NCI-H1694 (cell line): ENCODE results near the gene BBS9.
"Not testable (repeated sequence)": the region's sequence is repeated elsewhere in the genome, so short reads cannot be mapped to it uniquely, and the experiment has no call there.

Experiments used
- DNase-seq: peaks from one replicate; lab custom pipeline; 2025; lab: John Stamatoyannopoulos, UW

BBS9 gene

DNA sequence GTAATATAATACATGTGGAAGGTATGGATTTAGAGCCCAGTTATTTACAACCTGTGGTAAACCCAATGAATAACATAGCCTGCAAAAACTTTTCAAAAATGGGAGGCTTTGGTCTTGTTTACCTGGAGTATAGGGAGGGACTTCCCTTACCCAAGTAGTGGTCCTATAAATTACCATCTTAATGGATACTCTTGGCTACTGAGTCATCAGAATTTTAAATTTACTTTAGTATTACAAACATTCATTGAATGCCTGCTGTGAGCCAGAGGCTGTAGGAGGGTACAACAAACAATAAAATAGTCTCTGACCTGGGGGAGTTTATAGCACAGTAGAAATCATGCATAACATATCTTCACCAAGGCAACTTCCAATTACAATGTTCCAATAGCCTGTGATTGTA is 365.1 kb downstream of the BBS9 start:
- DNase-seq: no peak

DNA sequence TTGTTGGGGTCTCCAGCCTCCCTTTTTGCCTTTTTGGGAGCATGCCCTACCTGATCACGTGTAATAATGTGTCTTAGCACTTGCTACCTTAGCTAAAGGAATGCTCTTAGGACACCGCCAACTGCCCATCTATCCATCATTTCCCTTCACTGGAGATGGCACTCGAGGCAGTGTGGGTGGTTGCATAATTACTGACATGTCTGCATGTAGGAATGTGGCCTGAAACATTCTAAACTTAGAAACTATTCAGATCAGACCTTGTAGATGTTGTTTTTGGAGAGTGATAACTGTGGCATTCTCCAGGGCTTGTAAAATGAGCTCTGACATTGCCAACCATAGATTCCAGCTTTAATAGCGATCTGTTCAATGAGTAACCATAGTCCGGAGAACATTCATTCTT is 365.8 kb downstream of the BBS9 start:
- DNase-seq: no peak

- no peak for DNase-seq
Observed at GRCh38 chr7:33497051-33497450, 367.7 kb downstream of the BBS9 start.

GRCh38 chr7:33500703-33501701 is 371.6 kb downstream of the BBS9 start:
- DNase-seq: no peak

DNA sequence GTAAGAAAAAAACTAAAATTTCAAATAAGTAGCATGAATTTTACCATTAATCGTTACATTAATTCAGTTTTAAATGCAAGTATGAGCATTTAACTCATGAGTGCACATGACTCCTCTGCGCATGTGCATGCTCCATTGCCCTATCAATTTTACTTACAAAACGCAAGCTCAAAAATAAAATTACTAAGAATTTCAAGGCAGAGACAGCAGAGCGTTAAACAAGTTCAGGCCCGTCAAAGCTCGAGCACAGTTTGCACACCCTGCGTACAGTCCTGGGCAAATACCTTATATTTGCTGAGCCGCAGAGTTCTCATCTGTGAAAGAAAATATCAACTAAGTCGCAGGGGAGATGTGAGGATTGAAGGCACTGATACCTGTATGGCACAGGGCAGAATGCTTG is 373.6 kb downstream of the BBS9 start:
- no peak for DNase-seq

GRCh38 chr7:33503736-33504135 is 374.4 kb downstream of the BBS9 start:
- DNase-seq: no peak

GRCh38 chr7:33504266-33504665 is 374.9 kb downstream of the BBS9 start:
- DNase-seq: no peak

DNA sequence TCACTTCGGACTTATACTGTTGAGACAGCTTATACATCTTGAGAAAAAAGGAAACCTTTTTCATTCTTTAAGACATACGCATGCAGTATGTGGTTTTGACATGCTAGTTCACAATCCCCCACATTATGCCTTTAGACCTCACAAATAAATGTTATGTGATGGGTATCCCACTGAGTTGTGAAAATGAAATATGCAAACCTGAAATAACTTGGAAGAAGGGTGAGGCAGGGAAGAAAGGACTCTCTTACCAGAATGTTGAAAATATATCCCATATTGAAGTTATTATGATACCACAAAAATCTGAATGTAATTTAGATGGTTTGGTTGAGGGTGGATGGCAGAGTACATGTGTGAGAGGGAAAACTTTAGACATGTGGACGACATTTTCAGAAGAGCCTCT is 379.8 kb downstream of the BBS9 start:
- no peak for DNase-seq

DNA sequence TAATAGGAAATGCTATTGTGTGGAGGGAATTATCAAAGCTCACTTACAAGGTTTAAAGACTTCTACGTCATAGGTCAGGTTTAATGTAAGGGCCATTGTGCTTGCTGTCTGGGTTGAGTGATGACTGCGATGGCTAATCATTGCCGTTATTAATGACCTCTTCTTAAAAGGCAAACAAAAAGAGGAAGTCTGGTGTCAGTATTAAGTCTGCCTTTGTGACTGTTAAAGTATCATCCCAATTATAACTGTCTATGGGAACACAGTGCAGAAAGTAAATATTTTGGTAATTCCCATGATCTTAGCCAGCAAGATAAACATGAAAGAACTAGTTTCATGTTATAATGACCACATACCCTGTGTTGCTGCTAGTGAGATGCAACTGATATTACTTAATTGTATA is 382.4 kb downstream of the BBS9 start:
- DNase-seq: no peak

DNA sequence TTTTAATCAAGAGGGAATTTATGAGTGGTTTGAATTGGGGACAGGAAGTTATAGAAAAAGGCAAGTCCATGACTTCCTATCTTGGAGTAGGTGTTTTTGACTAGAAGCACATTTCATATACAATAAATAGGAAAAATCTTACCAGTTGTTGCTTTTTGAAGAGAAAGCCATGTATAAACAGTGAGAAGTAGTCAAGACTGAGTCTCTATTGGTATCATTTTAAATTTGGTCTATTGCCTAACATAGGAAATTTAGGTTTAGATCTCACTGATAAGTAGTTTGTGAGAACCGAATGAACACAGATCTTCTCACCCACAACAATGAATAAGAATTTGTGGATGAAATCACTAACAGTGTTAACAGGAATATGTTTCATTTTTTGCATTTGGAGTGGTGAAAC is 387.2 kb downstream of the BBS9 start:
- DNase-seq: no peak

DNA sequence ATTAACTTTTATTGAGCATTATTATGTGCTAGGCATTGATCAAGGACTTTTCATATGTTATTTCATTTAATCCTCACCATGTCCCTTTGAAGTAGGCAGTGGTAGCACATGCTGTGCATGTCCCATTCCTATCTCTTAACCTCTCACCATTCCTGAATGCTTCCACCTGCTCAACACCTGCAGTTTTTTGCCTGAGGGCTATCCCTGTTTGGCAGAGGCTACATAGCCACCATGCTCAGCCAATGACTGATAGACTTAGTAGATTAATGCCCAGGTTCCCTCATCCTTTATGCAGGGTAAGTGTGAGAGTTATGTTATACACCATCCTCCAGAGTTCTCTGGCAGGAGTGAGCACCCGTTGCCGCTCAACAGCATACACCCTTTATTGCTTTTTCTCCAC is 387.8 kb downstream of the BBS9 start:
- no peak for DNase-seq

DNA sequence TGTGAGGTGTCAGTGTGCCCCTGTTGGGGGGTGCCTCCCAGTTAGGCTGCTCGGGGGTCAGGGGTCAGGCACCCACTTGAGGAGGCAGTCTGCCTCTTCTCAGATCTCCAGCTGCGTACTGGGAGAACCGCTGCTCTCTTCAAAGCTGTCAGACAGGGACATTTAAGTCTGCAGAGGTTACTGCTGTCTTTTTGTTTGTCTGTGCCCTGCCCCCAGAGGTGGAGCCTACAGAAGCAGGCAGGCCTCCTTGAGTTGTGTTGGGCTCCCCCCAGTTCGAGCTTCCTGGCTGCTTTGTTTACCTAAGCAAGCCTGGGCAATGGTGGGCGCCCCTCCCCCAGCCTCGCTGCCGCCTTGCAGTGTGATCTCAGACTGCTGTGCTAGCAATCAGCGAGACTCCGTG is 397.6 kb downstream of the BBS9 start:
- DNase-seq: not testable (repeated sequence)

DNA sequence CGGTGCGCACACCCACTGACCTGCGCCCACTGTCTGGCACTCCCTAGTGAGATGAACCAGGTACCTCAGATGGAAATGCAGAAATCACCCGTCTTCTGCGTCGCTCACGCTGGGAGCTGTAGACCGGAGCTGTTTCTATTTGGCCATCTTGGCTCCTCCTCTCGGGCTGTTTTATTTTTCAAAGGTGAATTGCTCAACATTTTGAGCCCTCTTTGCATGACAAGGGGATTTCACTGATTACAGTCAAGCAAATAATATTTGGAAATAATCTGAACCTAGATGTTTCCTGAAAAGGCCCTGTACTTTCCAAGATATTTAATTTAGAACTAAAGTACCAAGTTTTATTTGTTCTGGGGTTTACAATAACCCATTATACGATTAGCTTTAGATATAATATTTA is 398.2 kb downstream of the BBS9 start:
- not testable (repeated sequence) for DNase-seq

GRCh38 chr7:33529070-33529469 is 399.7 kb downstream of the BBS9 start:
- no peak for DNase-seq

GRCh38 chr7:33530664-33531063 is 401.3 kb downstream of the BBS9 start:
- no peak for DNase-seq

- DNase-seq: no peak
Observed at GRCh38 chr7:33531888-33532287, 402.5 kb downstream of the BBS9 start.

GRCh38 chr7:33534833-33535232 is 405.5 kb downstream of the BBS9 start:
- DNase-seq: no peak

- no peak for DNase-seq
Observed at GRCh38 chr7:33535989-33536388, 406.6 kb downstream of the BBS9 start.

- no peak for DNase-seq
Observed at GRCh38 chr7:33536398-33537103, 407.2 kb downstream of the BBS9 start.

DNA sequence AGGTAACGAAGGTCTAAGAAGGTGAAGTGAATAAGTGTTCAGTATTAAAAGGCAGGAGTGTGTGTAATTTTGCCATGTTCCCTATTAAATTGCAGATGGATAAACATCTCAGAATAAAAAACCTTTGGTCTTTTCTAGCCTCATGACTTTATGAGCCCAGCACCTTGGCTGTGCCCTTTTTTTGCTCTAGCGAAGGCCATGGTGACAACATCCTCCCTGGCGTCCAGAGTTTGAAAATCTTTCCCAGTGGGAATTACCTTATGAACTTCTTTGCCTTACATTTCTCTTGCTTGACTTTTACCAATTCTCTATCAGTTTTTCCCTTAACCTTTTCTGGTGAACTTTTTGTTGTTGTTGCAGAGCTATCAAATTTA is 407.7 kb downstream of the BBS9 start:
- no peak for DNase-seq

DNA sequence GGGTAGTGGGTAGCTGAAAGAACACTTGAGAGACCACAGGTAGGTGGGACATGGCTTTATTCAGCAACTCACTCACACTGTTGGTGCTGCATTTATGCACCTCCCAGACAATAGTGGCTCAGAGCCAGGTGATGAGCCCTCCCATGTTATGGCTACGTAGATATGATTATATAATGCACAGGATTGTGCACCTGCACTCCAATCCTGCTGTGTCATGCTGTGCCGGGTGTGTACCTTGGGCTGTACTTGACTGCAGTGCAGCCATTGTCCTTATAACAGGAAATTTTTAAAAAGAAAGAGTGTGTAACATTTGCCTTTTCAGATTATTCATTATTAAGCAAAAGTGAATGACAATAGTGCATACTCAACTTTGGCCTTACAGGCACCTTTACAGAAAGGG is 409.8 kb downstream of the BBS9 start:
- no peak for DNase-seq

GRCh38 chr7:33539659-33540400 is 410.5 kb downstream of the BBS9 start:
- no peak for DNase-seq

DNA sequence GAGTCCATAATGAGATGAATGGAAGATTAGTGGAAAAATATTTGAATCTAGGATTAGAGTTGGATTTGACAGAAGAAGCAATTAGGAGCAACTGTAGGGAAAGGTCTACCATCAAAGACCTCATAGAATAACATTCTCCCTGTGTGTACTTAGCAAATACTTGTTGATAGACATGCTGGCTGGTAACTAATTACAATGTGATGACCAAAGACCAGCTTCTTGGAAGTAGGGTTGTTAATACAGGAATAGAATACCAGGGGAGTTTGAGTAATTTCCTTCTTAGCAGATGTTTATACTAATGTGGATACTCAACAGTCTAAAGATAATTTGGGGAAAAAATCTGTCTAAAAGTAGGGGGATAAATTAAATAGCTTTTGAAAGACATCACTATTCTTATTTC is 418.5 kb downstream of the BBS9 start:
- DNase-seq: no peak
